Thyroid gland (tissue), 4 donors: Measurements from ENCODE around the gene SH3BP1.

ENCODE experiments used
- POLR2A ChIP-seq, 2 donors: fragments of 450-650 bp; IDR thresholded peaks; one replicate each; pipeline ENCODE4 v1.6.1; 2017; ENCODE audit warnings: antibody characterized with exemption in 2 of 2, mild to moderate bottlenecking in 2 of 2, moderate library complexity in 1 of 2
- TF ChIP-seq, protein P1 (sequence below), 6 experiments: fragments of 200-600 bp in 3 of 6; fragments of 450-650 bp in 3 of 6; sonication (generic) in 3 of 6; IDR thresholded peaks; one replicate each; pipeline ENCODE4 v1.5.1; 2016 to 2019; ENCODE audit warnings: antibody characterized with exemption in 6 of 6, mild to moderate bottlenecking in 2 of 6, inconsistent platforms in 1 of 6, moderate library complexity in 1 of 6

DNA sequence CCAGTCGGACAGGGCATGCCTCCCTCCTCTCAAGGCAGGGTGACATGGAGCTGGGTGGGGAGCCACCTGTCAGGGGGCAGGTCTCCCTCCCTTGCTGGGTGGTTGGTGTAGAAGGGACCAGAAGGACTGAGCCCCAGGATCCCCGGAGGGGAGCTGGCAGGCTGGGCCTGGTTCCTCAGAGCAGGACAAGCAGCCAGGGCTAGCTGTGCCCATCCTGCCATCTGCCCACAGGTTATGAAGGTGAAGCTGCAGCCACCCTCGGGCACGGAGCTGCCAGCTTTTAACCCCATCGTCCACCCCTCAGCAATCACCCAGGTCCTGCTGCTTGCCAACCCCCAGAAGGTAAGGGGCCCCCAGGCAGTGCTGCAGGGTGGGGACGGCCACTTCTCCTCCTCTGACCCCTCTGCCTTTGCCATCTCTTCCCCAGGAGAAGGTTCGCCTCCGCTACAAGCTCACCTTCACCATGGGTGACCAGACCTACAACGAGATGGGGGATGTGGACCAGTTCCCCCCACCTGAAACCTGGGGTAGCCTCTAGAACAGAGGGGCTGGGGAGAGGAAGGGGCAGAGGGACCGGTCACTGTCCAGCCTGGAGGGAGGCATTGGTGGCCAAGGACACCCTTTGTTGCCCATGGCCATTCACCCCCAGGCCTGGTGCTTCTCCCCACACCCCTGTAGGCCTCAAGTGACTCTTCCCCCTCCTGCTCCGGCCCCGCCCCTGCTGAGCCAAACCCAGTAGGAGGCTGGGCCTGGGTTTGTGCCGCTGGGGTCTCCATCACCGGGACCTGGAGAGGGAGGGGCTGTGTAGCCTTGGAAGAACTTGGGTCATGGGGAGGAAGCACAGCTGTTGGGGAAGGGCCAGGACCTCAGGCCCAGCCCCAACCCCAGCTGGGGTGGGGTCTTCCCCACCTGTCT is 7.0 kb upstream of the SH3BP1 start:
- no peak for TF ChIP-seq POLR2A (IDR thresholded peaks at IDR 0.05)
- TF ChIP-seq, protein P1, sequence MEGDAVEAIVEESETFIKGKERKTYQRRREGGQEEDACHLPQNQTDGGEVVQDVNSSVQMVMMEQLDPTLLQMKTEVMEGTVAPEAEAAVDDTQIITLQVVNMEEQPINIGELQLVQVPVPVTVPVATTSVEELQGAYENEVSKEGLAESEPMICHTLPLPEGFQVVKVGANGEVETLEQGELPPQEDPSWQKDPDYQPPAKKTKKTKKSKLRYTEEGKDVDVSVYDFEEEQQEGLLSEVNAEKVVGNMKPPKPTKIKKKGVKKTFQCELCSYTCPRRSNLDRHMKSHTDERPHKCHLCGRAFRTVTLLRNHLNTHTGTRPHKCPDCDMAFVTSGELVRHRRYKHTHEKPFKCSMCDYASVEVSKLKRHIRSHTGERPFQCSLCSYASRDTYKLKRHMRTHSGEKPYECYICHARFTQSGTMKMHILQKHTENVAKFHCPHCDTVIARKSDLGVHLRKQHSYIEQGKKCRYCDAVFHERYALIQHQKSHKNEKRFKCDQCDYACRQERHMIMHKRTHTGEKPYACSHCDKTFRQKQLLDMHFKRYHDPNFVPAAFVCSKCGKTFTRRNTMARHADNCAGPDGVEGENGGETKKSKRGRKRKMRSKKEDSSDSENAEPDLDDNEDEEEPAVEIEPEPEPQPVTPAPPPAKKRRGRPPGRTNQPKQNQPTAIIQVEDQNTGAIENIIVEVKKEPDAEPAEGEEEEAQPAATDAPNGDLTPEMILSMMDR (IDR thresholded peaks at IDR 0.05) = no peak
